ENCODE results near the gene CLDN19.
"Not testable (repeated sequence)": the region's sequence is repeated elsewhere in the genome, so short reads cannot be mapped to it uniquely, and the experiment has no call there.

CLDN19 gene

DNA sequence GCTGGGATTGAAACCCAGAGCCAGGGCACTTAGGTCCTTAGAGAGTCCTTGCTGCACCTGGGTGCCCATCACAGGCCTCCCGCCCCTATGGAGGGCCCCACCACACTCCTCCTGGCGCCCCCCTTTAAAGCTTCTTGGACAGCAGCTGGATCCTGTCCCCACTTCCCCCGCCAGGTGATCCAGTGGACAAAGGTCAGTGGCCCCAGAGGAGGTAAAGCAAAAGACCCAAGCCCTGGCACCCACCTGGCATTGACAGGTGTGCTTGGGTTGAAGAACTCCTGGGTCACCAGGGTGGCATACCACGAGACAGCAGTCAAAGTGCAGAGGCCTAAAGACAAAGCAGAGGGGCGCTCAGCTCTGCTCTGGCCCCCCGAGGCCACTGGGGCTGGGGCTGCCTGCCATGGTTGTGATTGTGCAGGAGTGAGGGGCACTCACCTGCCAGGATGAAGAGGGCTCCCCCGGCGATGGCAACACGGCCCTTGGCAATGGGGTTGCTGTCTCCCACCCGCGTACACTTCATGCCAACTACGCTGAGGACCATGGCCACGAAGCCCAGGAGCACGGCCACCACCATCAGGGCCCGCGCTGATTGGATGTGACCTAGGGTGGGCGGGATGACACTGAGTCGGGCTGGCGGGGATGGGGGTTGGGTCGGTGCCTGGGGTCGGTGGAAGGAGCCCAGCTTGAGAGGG is 1.9 kb downstream of the CLDN19 start:
- DNase-seq (ENCODE audit: low spot score) = no peak

DNA sequence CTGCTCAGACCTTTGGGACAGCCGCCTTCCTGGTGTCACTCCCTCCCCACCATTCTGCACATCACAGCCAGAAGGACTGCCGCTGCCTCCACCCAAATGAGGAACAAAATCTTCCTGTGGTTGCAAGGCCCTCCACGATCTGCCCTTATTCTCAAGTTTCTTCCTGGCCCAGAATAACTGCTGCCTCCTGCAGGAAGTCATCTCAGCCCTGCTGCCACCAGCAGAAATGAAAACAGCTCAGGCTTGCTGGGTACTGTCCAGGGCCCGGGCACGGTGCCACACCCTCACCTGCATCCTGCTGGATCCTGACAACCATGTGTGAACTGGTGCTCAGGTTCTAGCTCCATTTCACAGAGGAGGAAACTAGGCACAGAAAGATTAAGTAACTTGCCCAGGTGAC is 2.8 kb downstream of the CLDN19 start:
- no peak for DNase-seq (ENCODE audit: low spot score)

DNA sequence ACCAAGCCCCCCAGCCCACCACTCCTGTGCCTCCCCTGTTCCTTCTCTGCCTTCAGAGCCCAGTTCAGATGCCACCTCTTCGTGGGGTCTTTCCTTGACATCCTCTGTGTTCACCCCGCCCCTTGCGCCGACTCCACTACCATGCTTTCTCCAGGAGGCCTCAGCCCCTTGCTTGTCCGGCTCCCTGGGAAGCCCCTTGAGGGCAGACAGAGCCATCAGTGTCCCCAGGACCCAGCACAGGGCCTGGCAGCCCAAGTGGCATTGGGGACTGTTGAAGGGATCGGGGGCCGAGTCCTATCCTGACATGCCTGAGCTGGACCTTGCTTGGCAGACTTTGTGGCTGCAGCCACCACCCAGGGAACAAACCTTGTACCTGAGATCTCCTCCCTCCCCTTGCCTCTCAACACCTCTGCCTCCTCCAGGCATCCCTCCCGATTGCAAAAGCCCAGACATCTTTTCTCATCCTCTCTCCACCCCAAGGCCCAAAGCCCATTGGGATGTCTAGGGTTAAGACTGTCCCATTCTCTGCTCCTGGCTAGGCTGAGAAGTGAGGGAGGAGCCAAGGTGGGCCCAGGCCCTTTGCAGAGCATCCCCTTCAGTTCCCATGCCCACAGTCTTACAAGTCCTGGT is 3.4 kb downstream of the CLDN19 start:
- no peak for DNase-seq (ENCODE audit: low spot score)

DNA sequence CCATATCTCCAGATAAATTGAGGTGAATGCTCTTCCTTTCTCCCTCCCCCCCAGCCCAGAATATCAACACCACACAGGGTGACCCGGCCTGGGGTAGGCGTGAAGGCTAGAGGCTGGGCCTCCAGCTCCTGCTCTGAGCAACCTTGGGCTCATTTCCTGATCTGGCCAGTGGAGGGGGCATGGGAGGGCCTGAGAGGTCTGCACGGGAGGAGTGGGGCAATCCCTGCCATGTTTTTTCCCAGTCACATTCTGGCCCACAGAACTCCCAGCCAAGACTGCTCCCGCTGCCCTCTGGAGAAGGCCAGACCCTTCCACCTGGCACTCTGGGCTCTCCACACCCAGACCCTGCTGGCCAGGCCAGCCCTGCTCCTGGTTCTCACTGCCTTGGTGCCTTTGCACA is 3.9 kb downstream of the CLDN19 start:
- peak; percentile 79 for DNase-seq (ENCODE audit: low spot score)

DNA sequence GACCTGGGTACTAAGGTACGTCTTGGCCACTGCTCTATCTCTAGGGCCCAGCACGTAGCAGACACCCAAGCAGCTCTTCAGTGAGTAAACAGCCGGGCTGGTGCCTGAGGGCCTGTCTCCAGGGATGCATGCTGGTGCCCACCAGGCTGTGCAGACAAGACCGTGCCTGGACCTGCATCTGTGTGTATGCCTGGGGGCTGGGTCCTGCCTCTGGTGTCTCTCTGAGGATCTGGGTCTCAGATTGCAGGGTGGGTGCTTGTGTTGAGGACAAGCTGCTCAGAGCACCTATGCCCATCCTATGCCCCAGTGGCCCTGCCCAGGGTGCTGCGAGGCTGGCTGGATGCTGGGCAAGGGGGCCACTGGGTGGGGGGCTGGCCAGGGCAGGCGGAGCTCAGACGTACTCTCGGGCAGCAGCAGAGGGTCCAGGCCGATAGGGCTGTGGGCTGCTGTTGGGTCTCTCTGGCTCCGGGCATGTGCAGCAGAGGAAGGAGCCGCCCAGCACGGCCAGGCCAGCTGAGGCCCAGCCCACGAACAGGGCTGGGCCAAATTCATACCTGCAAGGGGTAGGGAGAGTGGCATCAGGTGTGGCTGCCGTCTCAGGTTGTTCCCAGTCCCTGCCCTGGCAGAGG is 4.4 kb downstream of the CLDN19 start:
- no peak for DNase-seq (ENCODE audit: low spot score)

DNA sequence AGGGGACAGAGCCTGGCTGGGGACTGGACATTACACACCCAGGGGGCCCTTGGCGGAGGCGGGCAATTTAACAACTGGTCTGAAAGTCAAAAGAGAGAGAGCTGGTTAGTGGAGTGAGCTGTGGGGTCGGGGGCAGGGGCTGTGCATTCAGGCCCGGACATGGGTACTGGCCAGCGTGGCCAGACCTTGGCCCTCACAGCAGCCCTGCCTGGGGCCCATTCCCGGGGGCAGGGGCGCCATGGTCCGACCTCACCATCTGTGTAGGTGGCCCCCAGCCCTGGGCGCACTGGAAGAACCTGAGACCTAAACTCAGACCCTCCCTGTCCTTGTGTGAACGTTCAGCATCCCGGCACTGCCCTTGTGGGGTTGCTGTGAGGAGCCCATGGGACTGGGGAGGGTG is 5.0 kb downstream of the CLDN19 start:
- no peak for DNase-seq (ENCODE audit: low spot score)

DNA sequence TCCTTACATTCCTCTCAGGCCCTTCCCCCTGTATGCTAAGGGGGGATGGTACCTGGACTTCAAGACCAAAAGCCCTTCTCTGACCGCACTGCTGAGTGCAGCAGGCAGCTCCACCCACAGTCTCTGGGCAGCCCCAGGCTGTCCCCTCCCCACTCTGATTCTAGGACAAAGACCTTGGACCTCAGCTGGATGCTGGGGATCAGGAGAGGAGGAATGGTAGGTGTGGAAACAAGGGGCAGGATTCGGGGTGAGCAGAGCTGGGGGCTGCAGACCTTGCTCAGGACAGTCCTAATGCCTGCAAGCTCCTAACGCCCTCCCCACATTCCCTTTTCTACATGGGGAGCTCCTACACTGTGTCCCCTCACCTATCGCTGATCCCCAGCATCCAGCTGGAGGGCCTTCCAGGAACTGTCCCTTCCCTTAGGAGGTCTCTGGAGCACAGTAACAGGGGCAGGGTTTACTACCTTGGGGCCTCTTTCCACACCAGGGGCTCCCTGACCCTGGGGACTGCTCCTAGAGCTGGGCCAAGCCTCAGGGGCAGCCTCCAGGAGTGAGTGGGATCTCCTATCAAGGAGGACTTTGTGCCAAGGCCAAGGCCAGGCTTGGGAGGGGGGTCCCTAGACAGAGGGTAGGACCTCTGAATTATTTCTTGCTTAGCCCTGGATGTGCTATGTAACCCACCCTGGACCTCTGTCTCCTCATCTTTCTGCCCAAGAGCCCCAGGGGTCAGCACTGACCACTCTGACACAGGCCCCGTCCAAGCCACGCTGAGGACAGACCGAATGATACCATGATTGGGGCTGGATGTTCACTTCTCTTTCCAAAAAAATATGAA is 5.6 kb downstream of the CLDN19 start:
- no peak for DNase-seq (ENCODE audit: low spot score)

DNA sequence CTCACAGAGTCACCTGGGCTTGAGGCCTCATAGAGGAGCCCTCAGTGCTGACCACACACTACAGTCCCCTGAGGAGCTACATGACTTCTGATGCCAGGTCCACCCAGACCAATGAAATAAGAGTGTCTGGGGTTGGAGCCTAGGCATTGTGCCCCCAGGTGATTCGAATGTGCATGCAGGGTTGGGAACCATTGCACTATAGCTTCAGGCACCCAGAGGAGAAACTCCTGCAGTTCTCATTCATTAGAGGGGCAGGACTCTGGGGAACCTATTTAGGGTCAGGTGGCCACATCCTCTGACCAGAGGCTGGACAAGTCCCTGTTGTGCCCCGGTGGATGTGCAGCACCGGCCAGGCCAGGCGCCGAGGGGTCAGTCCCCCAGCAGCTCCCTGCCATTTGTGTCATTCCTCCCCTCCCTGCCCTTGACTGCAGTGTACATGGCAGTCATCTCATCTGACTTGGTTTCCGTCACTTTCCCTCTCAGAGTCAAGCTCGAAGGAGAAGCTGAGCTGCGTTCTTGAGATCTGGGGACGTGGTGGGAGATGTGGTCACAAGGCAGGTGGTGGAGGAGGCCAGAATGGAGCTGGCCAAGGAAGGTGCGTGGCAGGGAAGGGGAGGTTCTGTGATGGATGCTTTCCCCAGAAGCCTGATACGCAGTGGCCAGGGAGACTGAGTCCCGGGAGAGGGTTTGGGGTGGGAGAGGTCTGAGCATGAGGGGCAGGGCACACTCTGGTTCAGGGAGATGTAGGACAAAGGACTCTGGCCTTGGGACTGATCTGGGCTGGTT is 6.4 kb downstream of the CLDN19 start:
- DNase-seq (ENCODE audit: low spot score) = no peak

DNA sequence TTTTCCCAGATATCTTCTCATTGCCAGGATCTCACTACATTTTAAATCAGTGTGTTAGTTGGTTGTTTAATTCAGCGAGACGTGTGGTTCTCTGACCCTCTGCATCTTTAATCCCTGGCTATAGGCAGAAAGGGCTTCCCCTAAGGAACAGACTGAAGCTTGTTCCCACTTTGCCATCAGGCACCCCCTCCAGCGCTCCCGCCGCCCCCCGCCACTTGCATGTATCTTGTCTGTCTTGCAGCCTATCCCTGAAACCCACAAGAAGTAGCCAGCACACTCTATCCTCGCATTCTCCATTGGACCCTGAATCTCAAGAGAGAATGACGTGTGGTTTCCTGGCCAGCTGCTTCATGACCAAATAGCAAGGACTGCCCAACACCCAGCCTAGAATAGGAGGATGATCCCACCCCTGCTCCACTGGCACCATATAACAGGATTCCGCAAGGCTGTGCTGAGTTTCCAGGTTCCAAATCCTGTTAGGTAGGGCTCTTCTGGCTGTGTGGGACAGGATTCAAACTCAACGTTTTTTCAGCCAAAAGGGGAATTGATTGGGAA is 7.8 kb downstream of the CLDN19 start:
- no peak for DNase-seq (ENCODE audit: low spot score)

DNA sequence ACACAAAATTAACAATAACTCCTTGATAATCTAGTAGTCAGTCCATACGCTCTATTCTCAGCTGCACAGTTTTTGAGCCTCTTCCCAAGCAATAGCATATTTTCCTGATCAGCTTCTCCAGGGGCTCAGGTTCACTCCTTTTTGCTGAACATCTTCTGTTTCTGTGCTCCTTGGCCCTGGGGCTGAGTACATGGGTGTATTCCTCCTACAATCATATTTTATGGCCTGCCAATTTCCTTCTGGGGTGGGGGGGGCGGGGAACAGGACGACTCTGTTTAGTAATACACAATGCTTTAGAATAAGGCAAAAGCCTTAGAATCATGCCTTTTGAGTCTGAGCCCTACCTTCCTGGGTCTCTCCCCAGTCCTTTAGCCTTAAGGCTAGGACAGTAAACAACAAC is 8.5 kb downstream of the CLDN19 start:
- no peak for DNase-seq (ENCODE audit: low spot score)

DNA sequence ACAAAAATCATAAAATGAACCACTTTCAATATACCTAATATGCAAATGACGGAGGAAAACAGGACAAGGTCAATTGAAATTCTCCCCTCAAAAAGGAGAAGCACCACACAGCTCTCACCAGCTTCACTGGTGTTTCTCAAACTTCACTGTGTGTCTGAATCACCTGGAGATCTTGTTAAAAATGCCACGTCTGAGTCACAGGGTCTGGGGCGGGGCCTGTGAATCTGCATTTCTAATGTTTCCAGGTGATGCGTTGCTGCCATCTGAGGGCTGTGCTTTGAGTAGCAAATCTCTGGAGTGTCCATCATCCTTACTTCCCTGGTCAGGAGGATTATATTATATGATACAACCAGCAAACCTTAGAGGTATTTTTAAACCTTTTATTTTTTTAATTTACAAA is 9.0 kb downstream of the CLDN19 start:
- DNase-seq (ENCODE audit: low spot score) = no peak

DNA sequence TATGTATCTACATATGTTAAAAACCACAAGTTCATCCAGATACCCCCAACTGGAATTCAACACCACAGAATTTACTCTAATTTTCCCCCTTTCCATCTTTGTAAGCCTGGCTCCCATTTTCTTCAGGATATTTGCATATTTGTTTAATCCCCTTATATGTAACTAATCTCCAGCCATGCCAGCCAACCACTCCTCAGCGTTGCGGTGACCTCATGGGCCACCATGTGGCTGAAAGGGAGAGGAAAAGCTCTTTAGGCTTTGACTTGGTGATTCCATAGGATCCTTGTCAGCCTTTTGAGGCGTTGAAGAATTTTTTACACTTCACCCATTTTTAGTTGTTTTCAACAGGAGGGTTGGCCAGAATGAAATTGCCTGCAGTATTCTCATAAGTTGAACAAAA is 10.0 kb downstream of the CLDN19 start:
- no peak for DNase-seq (ENCODE audit: low spot score)

DNA sequence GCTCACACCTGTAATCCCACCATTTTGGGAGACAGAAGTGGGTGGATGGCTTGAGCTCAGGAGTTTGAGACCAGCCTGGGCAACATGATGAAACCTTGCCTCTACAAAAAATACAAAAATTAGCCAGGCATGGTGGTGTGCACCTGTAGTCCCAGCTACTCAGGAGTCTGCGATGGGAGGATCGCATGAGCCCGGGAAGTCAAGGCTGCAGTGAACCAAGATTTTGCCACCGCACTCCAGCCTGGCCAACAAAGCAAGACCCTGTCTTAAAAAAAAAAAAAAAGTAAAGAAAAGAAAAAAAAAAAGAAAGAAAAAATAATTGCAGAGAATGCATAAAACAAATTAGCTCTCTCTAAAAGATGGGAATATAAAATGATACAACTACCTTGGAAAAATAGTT is 14.2 kb downstream of the CLDN19 start:
- not testable (repeated sequence) for DNase-seq (ENCODE audit: low spot score)

DNA sequence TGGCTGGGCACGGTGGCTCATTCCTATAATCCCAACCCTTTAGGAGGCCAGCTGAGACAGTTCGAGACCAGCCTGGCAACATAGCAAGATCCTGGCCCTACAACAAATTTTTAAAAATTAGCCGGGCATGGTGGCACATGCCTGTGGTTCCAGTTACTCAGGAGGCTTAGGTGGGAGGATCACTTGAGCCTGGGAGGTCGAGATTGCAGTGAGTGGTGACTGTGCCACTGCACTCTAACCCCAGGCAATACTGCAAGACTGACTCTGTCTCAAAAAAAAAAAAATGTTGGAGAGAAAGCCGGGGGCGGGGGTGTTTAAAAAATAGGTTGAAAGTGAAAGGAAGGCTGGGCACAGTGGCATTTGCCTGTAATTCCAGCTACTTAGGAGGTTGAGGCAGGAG is 16.5 kb downstream of the CLDN19 start:
- DNase-seq (ENCODE audit: low spot score) = no peak

DNA sequence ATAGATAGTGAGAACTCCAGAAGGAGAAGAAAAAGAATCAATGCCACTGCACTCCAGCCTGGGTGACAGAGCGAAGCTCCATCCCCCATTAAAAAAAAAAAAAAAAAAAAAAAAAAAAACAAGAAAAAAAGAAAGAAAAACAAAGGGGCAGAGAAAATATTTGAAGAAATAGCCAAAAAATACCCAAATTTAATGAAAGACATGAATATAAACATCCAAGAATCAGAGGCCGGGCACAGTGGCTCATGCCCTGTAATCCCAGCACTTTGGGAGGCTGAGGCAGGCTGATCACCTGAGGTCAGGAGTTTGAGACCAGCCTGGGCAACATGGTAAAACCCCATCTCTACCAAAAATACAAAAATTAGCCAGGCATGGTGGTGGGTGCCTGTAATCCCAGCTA is 17.6 kb downstream of the CLDN19 start:
- DNase-seq (ENCODE audit: low spot score) = not testable (repeated sequence)

DNA sequence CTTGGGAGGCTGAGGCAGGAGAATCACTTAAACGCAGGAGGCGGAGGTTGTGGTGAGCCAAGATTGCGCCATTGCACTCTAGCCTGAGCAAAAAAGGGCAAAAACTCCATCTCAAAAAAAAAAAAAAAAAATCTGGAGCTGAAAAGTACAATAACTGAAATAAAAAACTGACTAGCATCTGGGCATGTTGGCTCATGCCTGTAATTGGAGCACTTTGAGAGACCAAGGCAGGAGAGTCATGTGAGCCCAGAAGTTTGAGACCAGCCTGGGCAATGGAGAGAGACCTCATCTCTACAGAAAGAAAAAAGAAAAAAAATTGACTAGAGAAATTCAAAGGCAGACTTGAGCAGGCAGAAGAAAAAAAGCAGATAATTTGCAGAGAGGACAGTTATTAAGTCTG is 18.1 kb downstream of the CLDN19 start:
- no peak for DNase-seq (ENCODE audit: low spot score)

DNA sequence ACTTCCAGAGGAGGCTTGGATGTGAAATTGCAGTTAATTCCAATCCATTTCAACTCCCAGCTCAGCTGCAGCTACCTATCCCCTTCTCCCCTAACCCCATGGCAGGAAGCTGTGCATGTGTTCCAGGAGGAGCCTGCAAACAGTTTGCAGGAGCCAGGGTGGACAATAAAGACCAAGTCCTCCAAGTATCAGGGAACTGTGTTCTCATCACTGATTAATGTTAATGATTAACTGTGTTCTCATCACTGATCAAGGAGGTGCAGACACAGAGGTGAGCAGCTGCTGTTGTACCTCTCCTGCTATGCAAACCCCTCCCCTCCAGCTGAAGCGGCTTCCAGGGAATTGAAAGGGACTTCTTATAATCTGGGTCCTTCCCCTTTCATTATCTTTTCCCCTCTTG is 19.2 kb downstream of the CLDN19 start:
- DNase-seq (ENCODE audit: low spot score) = no peak

DNA sequence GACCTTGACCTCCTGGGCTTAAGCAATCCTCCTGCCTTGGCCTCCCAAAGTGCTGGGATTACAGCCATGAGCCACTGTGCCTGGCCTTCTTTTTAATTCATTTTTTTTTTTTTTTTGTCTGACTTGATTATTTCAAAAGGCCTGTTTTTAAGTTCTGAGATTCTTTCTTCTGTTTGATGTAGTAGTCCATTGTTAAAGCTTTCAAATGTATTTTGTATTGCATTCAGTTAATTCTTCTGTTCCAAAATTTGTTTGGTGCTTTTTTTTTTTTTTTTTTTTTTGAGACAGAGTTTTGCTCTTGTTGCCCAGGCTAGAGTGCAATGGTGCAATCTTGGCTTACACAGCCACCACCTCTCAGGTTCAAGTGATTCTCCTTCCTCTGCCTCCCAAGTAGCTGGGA is 25.6 kb downstream of the CLDN19 start:
- DNase-seq (ENCODE audit: low spot score) = not testable (repeated sequence)

DNA sequence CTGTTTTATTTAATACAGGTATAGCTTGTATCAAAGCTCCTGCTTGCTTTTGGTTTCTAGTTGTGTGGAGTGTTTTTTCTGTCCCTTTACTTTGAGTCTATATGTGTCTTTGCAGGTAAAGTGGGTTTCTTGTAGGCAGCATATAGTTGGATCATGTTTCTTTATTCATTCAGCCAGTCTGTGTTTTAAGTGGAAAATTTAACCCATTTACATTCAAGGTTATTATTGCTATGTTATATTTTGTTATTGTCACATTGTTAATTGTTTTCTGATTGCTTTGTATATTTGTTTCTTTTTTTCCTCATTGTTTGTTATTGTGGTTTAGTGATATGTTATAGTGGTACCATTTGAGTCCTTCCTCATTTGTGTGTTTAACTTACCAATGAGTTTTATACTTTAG is 26.7 kb downstream of the CLDN19 start:
- DNase-seq (ENCODE audit: low spot score) = no peak

DNA sequence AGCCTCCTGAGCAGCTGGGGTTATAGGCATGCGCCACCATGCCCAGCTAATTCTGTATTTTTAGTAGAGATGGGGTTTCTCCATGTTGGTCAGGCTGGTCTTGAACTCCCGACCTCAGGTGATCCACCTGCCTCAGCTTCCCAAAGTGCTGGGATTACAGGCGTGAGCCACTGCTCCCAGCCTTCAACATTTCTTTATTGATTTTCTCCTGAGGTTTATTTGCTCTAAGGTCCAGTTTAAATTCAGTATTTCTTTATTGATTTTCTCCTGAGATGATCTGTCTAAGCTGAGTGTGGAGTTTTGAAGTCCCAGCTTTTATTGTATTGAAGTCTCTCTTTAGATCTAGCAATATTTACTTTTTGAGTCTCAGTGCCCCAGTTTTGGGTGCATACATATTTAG is 27.2 kb downstream of the CLDN19 start:
- not testable (repeated sequence) for DNase-seq (ENCODE audit: low spot score)

DNA sequence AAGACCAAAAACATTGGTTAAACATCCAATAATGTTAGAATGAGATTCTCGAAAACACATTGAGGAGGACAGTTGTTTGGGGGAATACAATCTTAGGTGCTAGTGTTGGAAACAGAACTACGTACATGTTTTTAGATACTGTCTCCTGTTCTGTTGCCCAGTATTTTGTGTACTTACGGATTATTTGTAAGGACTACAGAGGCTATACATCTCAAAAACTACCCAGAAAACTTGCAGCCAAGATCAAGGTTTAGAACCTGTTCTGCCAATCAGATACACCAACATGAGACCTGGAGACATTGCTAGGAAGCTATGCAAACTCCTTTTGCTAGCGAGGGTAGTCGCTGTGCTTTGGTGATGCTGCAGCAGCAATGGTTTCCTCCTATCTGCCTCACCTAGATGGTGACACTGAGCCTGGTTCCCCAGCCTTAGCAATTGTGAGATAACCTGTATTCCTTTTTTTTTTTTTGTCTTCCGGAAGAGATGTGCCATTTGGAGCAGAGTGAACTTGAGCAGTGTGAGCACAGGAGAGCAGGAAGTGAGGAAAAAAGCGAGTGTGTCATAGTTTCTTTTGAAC is 36.1 kb downstream of the CLDN19 start:
- DNase-seq (ENCODE audit: low spot score) = no peak
